ENCODE data around the gene AADACL4.
"Not testable (repeated sequence)": the region's sequence is repeated elsewhere in the genome, so short reads cannot be mapped to it uniquely, and the experiment has no call there.

The AADACL4 gene

GRCh38 chr1:12654004-12654567, 10.2 kb downstream of the AADACL4 start:
- Mint-ChIP-seq H3K4me1 (peaks cover 10% of the 10 kb centered on the region), H3K4me3 (no peak overlapping the region), H3K27me3 (peaks cover 31% of the 10 kb centered on the region), H3K9me3 (no peaks in the 10 kb centered on the region), H3K36me3 (ENCODE audit: low read depth) (no peaks in the 10 kb centered on the region), H3K27ac (no peak overlapping the region)
- DNase-seq, result no peak
- ATAC-seq, result no peak

- Mint-ChIP-seq H3K4me3 (no peak overlapping the region), H3K27ac (no peak overlapping the region), H3K9me3 (no peaks in the 10 kb centered on the region), H3K4me1 (peaks cover 10% of the 10 kb centered on the region), H3K27me3 (peaks cover 29% of the 10 kb centered on the region), H3K36me3 (ENCODE audit: low read depth) (no peaks in the 10 kb centered on the region)
- ATAC-seq, result no peak
- no peak for DNase-seq
Measured at GRCh38 chr1:12654657-12655056, 10.8 kb downstream of the AADACL4 start.

- H3K4me3 Mint-ChIP-seq, result no peak overlapping the region
- DNase-seq (no peak), ATAC-seq (no peak)
- H3K27me3 Mint-ChIP-seq, result peaks cover 18% of the 10 kb centered on the region
- no peaks in the 10 kb centered on the region for H3K36me3 Mint-ChIP-seq (ENCODE audit: low read depth)
- no peak overlapping the region for H3K27ac Mint-ChIP-seq
- H3K4me1 Mint-ChIP-seq, result peaks cover 10% of the 10 kb centered on the region
- H3K9me3 Mint-ChIP-seq, result no peaks in the 10 kb centered on the region
Measured at GRCh38 chr1:12656575-12656974, 12.7 kb downstream of the AADACL4 start.

GRCh38 chr1:12657060-12657884, 13.4 kb downstream of the AADACL4 start:
- H3K4me3 Mint-ChIP-seq, result no peak overlapping the region
- H3K27ac Mint-ChIP-seq, result no peak overlapping the region
- H3K27me3 Mint-ChIP-seq, result peaks cover 13% of the 10 kb centered on the region
- DNase-seq (no peak), ATAC-seq (no peak)
- no peaks in the 10 kb centered on the region for H3K36me3 Mint-ChIP-seq (ENCODE audit: low read depth)
- peaks cover 10% of the 10 kb centered on the region for H3K4me1 Mint-ChIP-seq
- no peaks in the 10 kb centered on the region for H3K9me3 Mint-ChIP-seq

GRCh38 chr1:12657885-12658512, 14.1 kb downstream of the AADACL4 start:
- H3K4me3 Mint-ChIP-seq; H3K9me3 Mint-ChIP-seq; ATAC-seq; H3K36me3 Mint-ChIP-seq (ENCODE audit: low read depth); H3K27ac Mint-ChIP-seq; DNase-seq; H3K4me1 Mint-ChIP-seq: not testable (repeated sequence)
- peaks cover 11% of the 10 kb centered on the region for H3K27me3 Mint-ChIP-seq

- H3K9me3 Mint-ChIP-seq, result no peaks in the 10 kb centered on the region
- no peaks in the 10 kb centered on the region for H3K36me3 Mint-ChIP-seq (ENCODE audit: low read depth)
- peak overlapping the region; percentile 26 for H3K27ac Mint-ChIP-seq
- H3K4me1 Mint-ChIP-seq, result peaks cover 10% of the 10 kb centered on the region
- peaks cover 11% of the 10 kb centered on the region for H3K27me3 Mint-ChIP-seq
- ATAC-seq (peak; percentile 61), DNase-seq (peak; percentile 78)
- H3K4me3 Mint-ChIP-seq, result peak overlapping the region; percentile 24
Measured at GRCh38 chr1:12658531-12659453, 14.9 kb downstream of the AADACL4 start.

- ATAC-seq (no peak), DNase-seq (no peak)
- H3K4me3 Mint-ChIP-seq, result no peak overlapping the region
- no peaks in the 10 kb centered on the region for H3K36me3 Mint-ChIP-seq (ENCODE audit: low read depth)
- peaks cover 11% of the 10 kb centered on the region for H3K27me3 Mint-ChIP-seq
- H3K9me3 Mint-ChIP-seq, result no peaks in the 10 kb centered on the region
- H3K27ac Mint-ChIP-seq, result no peak overlapping the region
- H3K4me1 Mint-ChIP-seq, result peaks cover 10% of the 10 kb centered on the region
Measured at GRCh38 chr1:12661606-12662219, 17.8 kb downstream of the AADACL4 start.

GRCh38 chr1:12662556-12662955, 18.7 kb downstream of the AADACL4 start:
- Mint-ChIP-seq H3K27ac (no peak overlapping the region), H3K4me1 (peaks cover 5% of the 10 kb centered on the region), H3K27me3 (peaks cover 8% of the 10 kb centered on the region), H3K9me3 (no peaks in the 10 kb centered on the region), H3K36me3 (ENCODE audit: low read depth) (no peaks in the 10 kb centered on the region), H3K4me3 (no peak overlapping the region)
- no peak for ATAC-seq
- DNase-seq, result no peak

GRCh38 chr1:12665511-12665910, 21.6 kb downstream of the AADACL4 start:
- no peak overlapping the region for H3K4me3 Mint-ChIP-seq
- peaks cover 3% of the 10 kb centered on the region for H3K27me3 Mint-ChIP-seq
- DNase-seq, result no peak
- H3K36me3 Mint-ChIP-seq (ENCODE audit: low read depth), result no peaks in the 10 kb centered on the region
- no peak for ATAC-seq
- H3K27ac Mint-ChIP-seq, result no peak overlapping the region
- no peaks in the 10 kb centered on the region for H3K9me3 Mint-ChIP-seq
- no peaks in the 10 kb centered on the region for H3K4me1 Mint-ChIP-seq

- no peak overlapping the region for H3K27ac Mint-ChIP-seq
- peaks cover 3% of the 10 kb centered on the region for H3K27me3 Mint-ChIP-seq
- no peaks in the 10 kb centered on the region for H3K36me3 Mint-ChIP-seq (ENCODE audit: low read depth)
- no peaks in the 10 kb centered on the region for H3K9me3 Mint-ChIP-seq
- no peak for DNase-seq
- H3K4me3 Mint-ChIP-seq, result no peak overlapping the region
- ATAC-seq, result no peak
- no peaks in the 10 kb centered on the region for H3K4me1 Mint-ChIP-seq
Measured at GRCh38 chr1:12666141-12666735, 22.4 kb downstream of the AADACL4 start.

GRCh38 chr1:12669529-12670068, 25.7 kb downstream of the AADACL4 start:
- ATAC-seq, result no peak

GRCh38 chr1:12674358-12674757, 30.5 kb downstream of the AADACL4 start:
- no peak for ATAC-seq
- Mint-ChIP-seq H3K9me3 (no peaks in the 10 kb centered on the region), H3K4me3 (no peak overlapping the region)

More at GRCh38 chr1:12669529-12670068, 25.7 kb downstream of the AADACL4 start:
- peaks cover 9% of the 10 kb centered on the region for H3K27me3 Mint-ChIP-seq
- no peaks in the 10 kb centered on the region for H3K9me3 Mint-ChIP-seq
- H3K27ac Mint-ChIP-seq, result no peak overlapping the region
- no peak overlapping the region for H3K4me3 Mint-ChIP-seq
- DNase-seq, result no peak
- H3K36me3 Mint-ChIP-seq (ENCODE audit: low read depth), result no peaks in the 10 kb centered on the region
- H3K4me1 Mint-ChIP-seq, result no peaks in the 10 kb centered on the region

GRCh38 chr1:12676122-12676521, 32.2 kb downstream of the AADACL4 start:
- ATAC-seq; H3K4me3 Mint-ChIP-seq; H3K9me3 Mint-ChIP-seq; DNase-seq; H3K4me1 Mint-ChIP-seq; H3K36me3 Mint-ChIP-seq (ENCODE audit: low read depth); H3K27ac Mint-ChIP-seq: not testable (repeated sequence)
- peaks cover 23% of the 10 kb centered on the region for H3K27me3 Mint-ChIP-seq

More at GRCh38 chr1:12674358-12674757, 30.5 kb downstream of the AADACL4 start:
- Mint-ChIP-seq H3K36me3 (ENCODE audit: low read depth) (no peaks in the 10 kb centered on the region), H3K27me3 (peaks cover 17% of the 10 kb centered on the region), H3K4me1 (no peaks in the 10 kb centered on the region), H3K27ac (no peak overlapping the region)
- no peak for DNase-seq
